K562 (cell line): ENCODE data around the gene PDE9A. TPM values are rescaled to one million over a fixed set of nuclear protein-coding genes. Genes with fewer than 3 reads are reported as not detected.

Experiments used
- ATAC-seq: fragments of 200-7000 bp; cut with Tn5 transposase; 3 replicates; pipeline ENCODE4 v1.9.1; 2020; ENCODE audit warnings: moderate library complexity
- BruUV-seq: library from RNA; stranded (reverse); fragments of 400-500 nt; replicated peaks from 2 replicates; lab custom pipeline; 2021; lab: Mats Ljungman, UMichigan
- CTCF ChIA-PET: fragments of 300-600 bp; formaldehyde crosslinking; extraction: SDS; loops from one replicate; lab custom pipeline; 2021; ENCODE audit warnings: low intra/inter-chr PET ratio; lab: Yijun Ruan, JAX
- POLR2A ChIA-PET: fragments of 300-600, 350-650 bp; sonication (Branson Sonifier 250); formaldehyde crosslinking; extraction: SDS; loops from one replicate; lab custom pipeline; 2021; ENCODE audit warnings: antibody characterized with exemption, inconsistent platforms; lab: Yijun Ruan, JAX
- DNase-seq, 4 experiments: peaks; one replicate each; pipeline versions ENCODE4 v3.0.0 to v3.0.0-alpha.2; 2011 to 2018; ENCODE audit warnings: low spot score in 3 of 4, mixed read lengths in 3 of 4; ENCODE audit errors: extremely low read depth in 1 of 4
- FAIRE-seq: peaks from 2 replicates; lab custom pipeline; 2011; peaks lifted over from hg19 to GRCh38; lab: Jason Lieb, UNC
- H2AFZ ChIP-seq: 2 replicates; pipeline ENCODE4 v1.6.0; 2011; ENCODE audit warnings: low read depth, low read length, control low read depth, inconsistent platforms
- H3K27ac ChIP-seq: fragments of 200-600 bp; 3 replicates; pipeline ENCODE4 v1.8.0; 2011; ENCODE audit warnings: low read depth, mild to moderate bottlenecking, control low read depth, inconsistent platforms, low read length, moderate library complexity, mixed read lengths; ENCODE audit errors: extremely low read depth
- H3K27me3 ChIP-seq, 2 experiments: fragments of 300-600 bp in 1 of 2; 2 replicates in 1 of 2; 3 replicates in 1 of 2; pipeline versions ENCODE4 v1.6.0 to v1.8.0; 2011; ENCODE audit warnings: inconsistent platforms in 2 of 2, low read length in 2 of 2, mild to moderate bottlenecking in 1 of 2, mixed read lengths in 1 of 2, moderate library complexity in 1 of 2; ENCODE audit not compliant: control insufficient read depth in 2 of 2, insufficient read depth in 2 of 2
- H3K36me3 ChIP-seq: fragments of 300-600 bp; 3 replicates; pipeline ENCODE4 v1.8.0; 2011; ENCODE audit warnings: mild to moderate bottlenecking, low read length, inconsistent platforms; ENCODE audit not compliant: control insufficient read depth, insufficient read depth
- H3K4me1 ChIP-seq, 2 experiments: fragments of 200-600 bp in 1 of 2; replicated peaks in 1 of 2; 2 replicates in 1 of 2; 3 replicates in 1 of 2; pipeline versions ENCODE4 v1.5.1 to v1.8.0; 2011; ENCODE audit warnings: inconsistent platforms in 2 of 2, low read length in 2 of 2, mild to moderate bottlenecking in 1 of 2, mixed read lengths in 1 of 2, moderate library complexity in 1 of 2; ENCODE audit not compliant: control insufficient read depth in 2 of 2, insufficient read depth in 2 of 2
- H3K4me2 ChIP-seq: 2 replicates; pipeline ENCODE4 v1.6.1; 2011; ENCODE audit warnings: low read length, control low read depth, inconsistent platforms, mixed read lengths; ENCODE audit not compliant: insufficient read depth
- H3K4me3 ChIP-seq: fragments of 200-600 bp; sonication (generic), shearing (Covaris generic); 2 replicates; pipeline ENCODE4 v1.5.1; 2016; ENCODE audit warnings: control low read depth, inconsistent platforms
- H3K79me2 ChIP-seq: fragments of 200-600 bp; 3 replicates; pipeline ENCODE4 v1.8.0; 2011; ENCODE audit warnings: low read length, inconsistent platforms; ENCODE audit not compliant: control insufficient read depth, insufficient read depth
- H3K9ac ChIP-seq, 2 experiments: 2 replicates each; pipeline versions ENCODE4 v1.6.0 to v1.6.1; 2011; ENCODE audit warnings: low read depth in 2 of 2, low read length in 2 of 2, control low read depth in 1 of 2, inconsistent platforms in 1 of 2, mild to moderate bottlenecking in 1 of 2, mixed read lengths in 1 of 2; ENCODE audit not compliant: insufficient read depth in 1 of 2
- H3K9me1 ChIP-seq: one replicate; pipeline ENCODE4 v1.6.0; 2011; ENCODE audit warnings: inconsistent platforms, mild to moderate bottlenecking, low read length, moderate library complexity; ENCODE audit not compliant: control insufficient read depth, insufficient read depth
- H3K9me3 ChIP-seq: replicated peaks from 2 replicates; pipeline ENCODE4 v1.5.1; 2011; ENCODE audit warnings: low read depth, low read length, inconsistent platforms; ENCODE audit not compliant: control insufficient read depth, insufficient read depth
- H4K20me1 ChIP-seq: replicated peaks from 2 replicates; pipeline ENCODE4 v1.6.1; 2011; ENCODE audit warnings: low read length, inconsistent platforms, mixed read lengths; ENCODE audit not compliant: control insufficient read depth, insufficient read depth
- BACH1 ChIP-seq: fragments of 200-800 bp; sonication (Bioruptor generic); IDR thresholded peaks from 2 replicates; pipeline ENCODE4 v1.6.1; 2016; ENCODE audit warnings: missing genetic modification characterization, missing compliant biosample characterization
- BRF1 ChIP-seq: IDR thresholded peaks from 3 replicates; pipeline ENCODE4 v1.6.1; 2011; ENCODE audit warnings: borderline replicate concordance, mild to moderate bottlenecking; ENCODE audit not compliant: insufficient read length; ENCODE audit errors: extremely low read depth
- FOXA1 ChIP-seq: fragments of 450-650 bp; IDR thresholded peaks from 2 replicates; pipeline ENCODE4 v1.6.1; 2016; ENCODE audit warnings: mild to moderate bottlenecking, borderline replicate concordance
- HNRNPK ChIP-seq: fragments of 200-400 bp; formaldehyde crosslinking; IDR thresholded peaks from one replicate; pipeline ENCODE4 v1.6.1; 2018; ENCODE audit warnings: mild to moderate bottlenecking, low read depth, low read length; ENCODE audit not compliant: poor library complexity, severe bottlenecking
- ILK ChIP-seq: fragments of 450-650 bp; IDR thresholded peaks from 2 replicates; pipeline ENCODE4 v1.6.1; 2016; ENCODE audit warnings: missing genetic modification characterization, low read depth, mild to moderate bottlenecking, missing compliant biosample characterization, moderate library complexity, borderline replicate concordance
- LARP7 ChIP-seq: fragments of 450-650 bp; IDR thresholded peaks from 2 replicates; pipeline ENCODE4 v1.6.1; 2016
- PBX2 ChIP-seq, 2 experiments: IDR thresholded peaks in 1 of 2; conservative IDR thresholded peaks in 1 of 2; 2 replicates each; pipeline ENCODE4 v1.6.1; 2016; ENCODE audit warnings: low read depth in 2 of 2, mild to moderate bottlenecking in 1 of 2, missing compliant biosample characterization in 1 of 2, missing genetic modification characterization in 1 of 2, moderate library complexity in 1 of 2
- PCBP1 ChIP-seq: fragments of 200-400 bp; formaldehyde crosslinking; IDR thresholded peaks from 2 replicates; pipeline ENCODE4 v1.6.1; 2018; ENCODE audit warnings: mild to moderate bottlenecking, low read depth, low read length; ENCODE audit not compliant: poor library complexity, severe bottlenecking
- POLR3A ChIP-seq: IDR thresholded peaks from 2 replicates; pipeline ENCODE4 v1.6.1; 2011; ENCODE audit warnings: borderline replicate concordance, mild to moderate bottlenecking, moderate library complexity; ENCODE audit not compliant: insufficient read length, insufficient read depth; ENCODE audit errors: extremely low read depth
- TRIM28 ChIP-seq: fragments of 450-650 bp; IDR thresholded peaks from 2 replicates; pipeline ENCODE4 v1.6.1; 2017
- ZKSCAN3 ChIP-seq: fragments of 250-450 bp; sonication (Bioruptor Pico); IDR thresholded peaks from 2 replicates; pipeline ENCODE4 v1.4.0; 2020
- ZNF140 ChIP-seq: fragments of 250-450 bp; sonication (Bioruptor Pico); IDR thresholded peaks from 2 replicates; pipeline ENCODE4 v1.8.0; 2021; ENCODE audit warnings: moderate library complexity, mild to moderate bottlenecking, inconsistent platforms
- WGBS: fragments of 100-300 bp; shearing (Covaris generic); methylation state at CpG from one replicate; pipeline ENCODE4 v1.1.6; 2016; ENCODE audit warnings: low coverage, mixed read lengths; ENCODE audit not compliant: insufficient coverage; ENCODE audit errors: missing lambda C conversion rate; 5-methylcytosine and 5-hydroxymethylcytosine counted together
- in situ Hi-C: fragments of 300-500 bp; cut with MboI; formaldehyde crosslinking; loops from 4 replicates; pipeline ENCODE4 v1.15.0; 2018; ENCODE audit warnings: inconsistent platforms, mixed read lengths
- intact Hi-C: fragments of 100-400 bp; cut with micrococcal nuclease; formaldehyde crosslinking; loops from 2 replicates; pipeline ENCODE4 v1.14.2; 2022
- polyA plus RNA-seq, 8 experiments: library from polyadenylated mRNA; depleted of rRNA in 4 of 8; stranded (reverse) in 5 of 8; unstranded in 3 of 8; fragments of >200 nt; fragmentation: Nextera tagmentation in 2 of 8; fragmentation: Illumina TruSeq in 1 of 8; extraction: Ambion mirVana in 2 of 8; extraction: Trizol in 1 of 8; gene quantifications; 2 replicates each; pipeline versions ENCODE4 v1.2.1 to v1.2.3, GENCODE V29; 2011 to 2014; ENCODE audit warnings: inconsistent platforms in 1 of 8, missing spikeins in 1 of 8
- total RNA-seq, 7 experiments: library from RNA; depleted of rRNA in 6 of 7; stranded (reverse); fragments of >200 nt in 6 of 7; fragmentation: Illumina TruSeq in 2 of 7; extraction: Trizol in 2 of 7; gene quantifications; 2 replicates each; pipeline versions ENCODE4 v1.2.1 to v1.2.3, GENCODE V29; 2011 to 2021; ENCODE audit warnings: low replicate concordance in 1 of 7

The PDE9A gene
- total and polyA plus RNA-seq, 9 of the 15 experiments (the other 6 are each of a cell fraction or from before 2014, with no cell fraction given), result 0.07 to 0.27 TPM; not detected in 7

- no peak for TF ChIP-seq ILK (tag)
- no peak for TF ChIP-seq BACH1 (tag)
- no peak for TF ChIP-seq FOXA1
- no peak for TF ChIP-seq ZKSCAN3 (CRISPR knock-in tag)
- TF ChIP-seq POLR3A, result no peak
Measured at GRCh38 chr21:42734323-42734971, 81.0 kb downstream of the PDE9A start (continued).

GRCh38 chr21:42735061-42735460 lies 81.6 kb downstream of the PDE9A start:
- peaks cover 68 to 81% of the 10 kb centered on the region in 2 experiments for H3K27me3 ChIP-seq
- CTCF ChIA-PET, result no interaction called here
- H2AFZ ChIP-seq, result no peak overlapping the region
- H3K9me3 ChIP-seq, result no peaks in the 10 kb centered on the region
- H3K4me2 ChIP-seq, result no peak overlapping the region
- 2% methylated on average over 8 of the region's 8 CpGs for WGBS
- FAIRE-seq, result no peak
- no peaks in the 10 kb centered on the region for H3K9me1 ChIP-seq
- no TSS peak for BruUV-seq
- ATAC-seq, result no peak
- no peak overlapping the region for H3K4me3 ChIP-seq
- intact Hi-C loops (no loop called here), in situ Hi-C loops (no loop called here)
- no peaks in the 10 kb centered on the region for H3K36me3 ChIP-seq
- TF ChIP-seq HNRNPK, result no peak
- TF ChIP-seq LARP7, result no peak
- no peak for TF ChIP-seq PBX2 (CRISPR knock-in tag; IDR thresholded peaks at IDR 0.05; ENCODE audit: low read depth)
- TF ChIP-seq PBX2 (tag; conservative IDR thresholded peaks at IDR 0.05; ENCODE audit: low read depth), result no peak
- no peak for TF ChIP-seq BRF1
- TF ChIP-seq ZNF140 (CRISPR knock-in tag), result no peak
- TF ChIP-seq PCBP1, result no peak
- TF ChIP-seq TRIM28, result no peak
- TF ChIP-seq, all 486 proteins: peak for 0
- no peak for DNase-seq
- POLR2A ChIA-PET, result interaction anchor here (1.3 kb wide), 1 partner anchor 11 kb away, joined by 6 read pairs; no protein-coding TSS in a partner anchor
- no peak overlapping the region for H3K27ac ChIP-seq
- H3K79me2 ChIP-seq, result no peaks in the 10 kb centered on the region
- H3K4me1 ChIP-seq, result no peaks in the 10 kb centered on the region
- 0 out of 2 replicates have a peak, but pooled peaks cover 4% of the 10 kb centered on the region for H4K20me1 ChIP-seq
- no peak overlapping the region for H3K9ac ChIP-seq
